Prostate gland (tissue), 2 donors: ENCODE results near the gene ECEL1.

Experiments
- CTCF ChIP-seq, 4 experiments: fragments of 200-600 bp in 2 of 4; fragments of 450-650 bp in 2 of 4; sonication (generic) in 2 of 4; IDR thresholded peaks; 1 replicate in 3 of 4; 2 replicates in 1 of 4; pipeline ENCODE4 v1.5.1; 2016 to 2019; ENCODE audit warnings: antibody characterized with exemption in 4 of 4, mild to moderate bottlenecking in 2 of 4, moderate library complexity in 2 of 4
- POLR2AphosphoS5 ChIP-seq: sonication (generic); formaldehyde crosslinking; IDR thresholded peaks from one replicate; pipeline ENCODE4 v1.6.1; 2017; ENCODE audit warnings: antibody characterized with exemption

GRCh38 chr2:232487385-232488096, at the start of gene ECEL1:
- TF ChIP-seq CTCF (IDR thresholded peaks at IDR 0.05) (no peak), POLR2AphosphoS5 (no peak)
